Measurements from ENCODE around the gene ZCCHC8.

GRCh38 chr12:122528582-122528981 lies 27.9 kb upstream of the ZCCHC8 start:
- TF ChIP-seq POLR2A (IDR thresholded peaks at IDR 0.05; ENCODE audit: low read length) (no peak), GATA1 (IDR thresholded peaks at IDR 0.05; ENCODE audit: low read depth, low read length) (no peak)

Data from erythroblast (primary cell).